GM12892 (cell line): ENCODE data around the gene FBXO34.

ENCODE experiments used
- POLR2A ChIP-seq: IDR thresholded peaks from 2 replicates; pipeline ENCODE4 v1.6.1; 2011; ENCODE audit warnings: low read depth, low read length, control low read depth
- POLR2AphosphoS5 ChIP-seq: IDR thresholded peaks from 2 replicates; pipeline ENCODE4 v1.6.1; 2011; ENCODE audit warnings: low read depth, low read length, control low read depth
- TAF1 ChIP-seq: IDR thresholded peaks from 2 replicates; pipeline ENCODE4 v1.6.1; 2011; ENCODE audit warnings: low read depth, mild to moderate bottlenecking, control low read depth, low read length, borderline replicate concordance

GRCh38 chr14:55288439-55288838 lies 17.2 kb downstream of the FBXO34 start:
- TF ChIP-seq POLR2A, result no peak
- no peak for TF ChIP-seq TAF1
- TF ChIP-seq POLR2AphosphoS5, result no peak
